SU-DHL-6 (cell line): ENCODE data around the gene GABRA1.

Experiments used
- CTCF ChIP-seq: fragments of 200-600 bp; sonication (generic); IDR thresholded peaks from one replicate; pipeline ENCODE4 v1.5.1; 2017; ENCODE audit warnings: antibody characterized with exemption, mild to moderate bottlenecking, low read length, moderate library complexity; ENCODE audit not compliant: insufficient read depth, poor library complexity, severe bottlenecking
- EZH2phosphoT487 ChIP-seq: fragments of 200-600 bp; sonication (generic), shearing (Covaris generic); conservative IDR thresholded peaks from 2 replicates; pipeline ENCODE4 v1.6.1; 2018; ENCODE audit warnings: mild to moderate bottlenecking, antibody characterized with exemption, low read length, moderate library complexity, mixed read lengths

DNA sequence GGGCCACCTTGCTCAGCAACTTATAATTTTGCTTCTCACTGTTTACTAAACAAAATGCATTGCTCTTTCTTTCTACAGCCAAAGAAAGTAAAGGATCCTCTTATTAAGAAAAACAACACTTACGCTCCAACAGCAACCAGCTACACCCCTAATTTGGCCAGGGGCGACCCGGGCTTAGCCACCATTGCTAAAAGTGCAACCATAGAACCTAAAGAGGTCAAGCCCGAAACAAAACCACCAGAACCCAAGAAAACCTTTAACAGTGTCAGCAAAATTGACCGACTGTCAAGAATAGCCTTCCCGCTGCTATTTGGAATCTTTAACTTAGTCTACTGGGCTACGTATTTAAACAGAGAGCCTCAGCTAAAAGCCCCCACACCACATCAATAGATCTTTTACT lies 49.1 kb downstream of the GABRA1 start:
- TF ChIP-seq CTCF = no peak
- TF ChIP-seq EZH2phosphoT487 = no peak
